K562 (cell line): ENCODE measurements around the gene CRB2. TPM values are rescaled to one million over a fixed set of nuclear protein-coding genes. Genes with fewer than 3 reads are reported as not detected.

Experiments
- ATAC-seq: fragments of 200-7000 bp; cut with Tn5 transposase; 3 replicates; pipeline ENCODE4 v1.9.1; 2020; ENCODE audit warnings: moderate library complexity
- BruUV-seq: library from RNA; stranded (reverse); fragments of 400-500 nt; replicated peaks from 2 replicates; lab custom pipeline; 2021; lab: Mats Ljungman, UMichigan
- CTCF ChIA-PET: fragments of 300-600 bp; formaldehyde crosslinking; extraction: SDS; loops from one replicate; lab custom pipeline; 2021; ENCODE audit warnings: low intra/inter-chr PET ratio; lab: Yijun Ruan, JAX
- POLR2A ChIA-PET: fragments of 300-600, 350-650 bp; sonication (Branson Sonifier 250); formaldehyde crosslinking; extraction: SDS; loops from one replicate; lab custom pipeline; 2021; ENCODE audit warnings: antibody characterized with exemption, inconsistent platforms; lab: Yijun Ruan, JAX
- DNase-seq, 4 experiments: peaks; one replicate each; pipeline versions ENCODE4 v3.0.0 to v3.0.0-alpha.2; 2011 to 2018; ENCODE audit warnings: low spot score in 3 of 4, mixed read lengths in 3 of 4; ENCODE audit errors: extremely low read depth in 1 of 4
- FAIRE-seq: peaks from 2 replicates; lab custom pipeline; 2011; peaks lifted over from hg19 to GRCh38; lab: Jason Lieb, UNC
- H2AFZ ChIP-seq: 2 replicates; pipeline ENCODE4 v1.6.0; 2011; ENCODE audit warnings: low read depth, low read length, control low read depth, inconsistent platforms
- H3K27ac ChIP-seq: fragments of 200-600 bp; 3 replicates; pipeline ENCODE4 v1.8.0; 2011; ENCODE audit warnings: low read depth, mild to moderate bottlenecking, control low read depth, inconsistent platforms, low read length, moderate library complexity, mixed read lengths; ENCODE audit errors: extremely low read depth
- H3K27me3 ChIP-seq, 2 experiments: fragments of 300-600 bp in 1 of 2; 2 replicates in 1 of 2; 3 replicates in 1 of 2; pipeline versions ENCODE4 v1.6.0 to v1.8.0; 2011; ENCODE audit warnings: inconsistent platforms in 2 of 2, low read length in 2 of 2, mild to moderate bottlenecking in 1 of 2, mixed read lengths in 1 of 2, moderate library complexity in 1 of 2; ENCODE audit not compliant: control insufficient read depth in 2 of 2, insufficient read depth in 2 of 2
- H3K36me3 ChIP-seq: fragments of 300-600 bp; 3 replicates; pipeline ENCODE4 v1.8.0; 2011; ENCODE audit warnings: mild to moderate bottlenecking, low read length, inconsistent platforms; ENCODE audit not compliant: control insufficient read depth, insufficient read depth
- H3K4me1 ChIP-seq, 2 experiments: fragments of 200-600 bp in 1 of 2; replicated peaks in 1 of 2; 2 replicates in 1 of 2; 3 replicates in 1 of 2; pipeline versions ENCODE4 v1.5.1 to v1.8.0; 2011; ENCODE audit warnings: inconsistent platforms in 2 of 2, low read length in 2 of 2, mild to moderate bottlenecking in 1 of 2, mixed read lengths in 1 of 2, moderate library complexity in 1 of 2; ENCODE audit not compliant: control insufficient read depth in 2 of 2, insufficient read depth in 2 of 2
- H3K4me2 ChIP-seq: 2 replicates; pipeline ENCODE4 v1.6.1; 2011; ENCODE audit warnings: low read length, control low read depth, inconsistent platforms, mixed read lengths; ENCODE audit not compliant: insufficient read depth
- H3K4me3 ChIP-seq: fragments of 200-600 bp; sonication (generic), shearing (Covaris generic); 2 replicates; pipeline ENCODE4 v1.5.1; 2016; ENCODE audit warnings: control low read depth, inconsistent platforms
- H3K79me2 ChIP-seq: fragments of 200-600 bp; 3 replicates; pipeline ENCODE4 v1.8.0; 2011; ENCODE audit warnings: low read length, inconsistent platforms; ENCODE audit not compliant: control insufficient read depth, insufficient read depth
- H3K9ac ChIP-seq, 2 experiments: 2 replicates each; pipeline versions ENCODE4 v1.6.0 to v1.6.1; 2011; ENCODE audit warnings: low read depth in 2 of 2, low read length in 2 of 2, control low read depth in 1 of 2, inconsistent platforms in 1 of 2, mild to moderate bottlenecking in 1 of 2, mixed read lengths in 1 of 2; ENCODE audit not compliant: insufficient read depth in 1 of 2
- H3K9me1 ChIP-seq: one replicate; pipeline ENCODE4 v1.6.0; 2011; ENCODE audit warnings: inconsistent platforms, mild to moderate bottlenecking, low read length, moderate library complexity; ENCODE audit not compliant: control insufficient read depth, insufficient read depth
- H3K9me3 ChIP-seq: replicated peaks from 2 replicates; pipeline ENCODE4 v1.5.1; 2011; ENCODE audit warnings: low read depth, low read length, inconsistent platforms; ENCODE audit not compliant: control insufficient read depth, insufficient read depth
- H4K20me1 ChIP-seq: replicated peaks from 2 replicates; pipeline ENCODE4 v1.6.1; 2011; ENCODE audit warnings: low read length, inconsistent platforms, mixed read lengths; ENCODE audit not compliant: control insufficient read depth, insufficient read depth
- ARID3A ChIP-seq: IDR thresholded peaks from 2 replicates; pipeline ENCODE4 v1.6.1; 2012; ENCODE audit warnings: low read depth, low read length, improper control_type of control experiment, borderline replicate concordance
- ARNT ChIP-seq, 2 experiments: fragments of 450-650 bp; IDR thresholded peaks; 2 replicates each; pipeline ENCODE4 v1.6.1; 2016; ENCODE audit warnings: mild to moderate bottlenecking in 1 of 2
- CEBPB ChIP-seq: fragments of 450-650 bp; IDR thresholded peaks from 2 replicates; pipeline ENCODE4 v1.6.1; 2016; ENCODE audit warnings: missing genetic modification characterization, missing compliant biosample characterization
- CEBPG ChIP-seq, 3 experiments: fragments of 200-800 bp in 1 of 3; sonication (Bioruptor generic) in 1 of 3; sonication (generic) in 1 of 3; formaldehyde crosslinking in 1 of 3; IDR thresholded peaks in 2 of 3; conservative IDR thresholded peaks in 1 of 3; 2 replicates each; pipeline versions ENCODE4 v1.6.1 to v1.8.0; 2016 to 2022; ENCODE audit warnings: missing compliant biosample characterization in 2 of 3, missing genetic modification characterization in 2 of 3, mild to moderate bottlenecking in 1 of 3, missing genetic modification reagents in 1 of 3
- E4F1 ChIP-seq: fragments of 250-450 bp; sonication (Bioruptor Pico); IDR thresholded peaks from 2 replicates; pipeline ENCODE4 v1.5.0; 2021; ENCODE audit warnings: mild to moderate bottlenecking, borderline replicate concordance
- GTF2A2 ChIP-seq: IDR thresholded peaks from 2 replicates; pipeline ENCODE4 v1.6.1; 2016; ENCODE audit warnings: mild to moderate bottlenecking, missing genetic modification characterization, missing compliant biosample characterization
- TRIM25 ChIP-seq: fragments of 450-650 bp; IDR thresholded peaks from 2 replicates; pipeline ENCODE4 v1.7.0; 2016; ENCODE audit warnings: borderline replicate concordance
- USF1 ChIP-seq: sonication (generic); formaldehyde crosslinking; IDR thresholded peaks from 2 replicates; pipeline ENCODE4 v1.9.0; 2022; ENCODE audit warnings: mild to moderate bottlenecking, missing genetic modification reagents
- WGBS: fragments of 100-300 bp; shearing (Covaris generic); methylation state at CpG from one replicate; pipeline ENCODE4 v1.1.6; 2016; ENCODE audit warnings: low coverage, mixed read lengths; ENCODE audit not compliant: insufficient coverage; ENCODE audit errors: missing lambda C conversion rate; 5-methylcytosine and 5-hydroxymethylcytosine counted together
- in situ Hi-C: fragments of 300-500 bp; cut with MboI; formaldehyde crosslinking; loops from 4 replicates; pipeline ENCODE4 v1.15.0; 2018; ENCODE audit warnings: inconsistent platforms, mixed read lengths
- intact Hi-C: fragments of 100-400 bp; cut with micrococcal nuclease; formaldehyde crosslinking; loops from 2 replicates; pipeline ENCODE4 v1.14.2; 2022
- polyA plus RNA-seq, 8 experiments: library from polyadenylated mRNA; depleted of rRNA in 4 of 8; stranded (reverse) in 5 of 8; unstranded in 3 of 8; fragments of >200 nt; fragmentation: Nextera tagmentation in 2 of 8; fragmentation: Illumina TruSeq in 1 of 8; extraction: Ambion mirVana in 2 of 8; extraction: Trizol in 1 of 8; gene quantifications; 2 replicates each; pipeline versions ENCODE4 v1.2.1 to v1.2.3, GENCODE V29; 2011 to 2014; ENCODE audit warnings: inconsistent platforms in 1 of 8, missing spikeins in 1 of 8
- total RNA-seq, 7 experiments: library from RNA; depleted of rRNA in 6 of 7; stranded (reverse); fragments of >200 nt in 6 of 7; fragmentation: Illumina TruSeq in 2 of 7; extraction: Trizol in 2 of 7; gene quantifications; 2 replicates each; pipeline versions ENCODE4 v1.2.1 to v1.2.3, GENCODE V29; 2011 to 2021; ENCODE audit warnings: low replicate concordance in 1 of 7

The CRB2 gene
- total and polyA plus RNA-seq, 9 of the 15 experiments (the other 6 are each of a cell fraction or from before 2014, with no cell fraction given), result 0.13 to 1.2 (median 0.25) TPM; not detected in 2

GRCh38 chr9:123390337-123391135 is 34.5 kb downstream of the CRB2 start:
- ChIA-PET CTCF (interaction anchor here (1.3 kb wide), 1 partner anchor 34 kb away, joined by 3 read pairs; the partner anchor contains the start of gene CRB2), POLR2A (interaction anchor here (0.7 to 0.8 kb wide), 2 partner anchors 12 to 130 kb away, joined by 3 read pairs; no protein-coding TSS in a partner anchor)
- Histone ChIP-seq H4K20me1 (no peaks in the 10 kb centered on the region; the same call in 1 of the 2 replicates), H3K4me3 (no peak overlapping the region), H3K27me3 (no peaks in the 10 kb centered on the region), H3K79me2 (no peaks in the 10 kb centered on the region), H3K4me1 (peaks cover 5 to 35% of the 10 kb centered on the region in 2 experiments; a peak in 4 of 5 replicates), H3K9me1 (no peaks in the 10 kb centered on the region), H3K27ac (no peak overlapping the region), H3K36me3 (no peaks in the 10 kb centered on the region), H3K9me3 (peaks cover 2% of the 10 kb centered on the region; the same call in 1 of the 2 replicates), H3K9ac (0 out of 4 replicates have a peak overlapping the region, but pooled peaks of 1 of the 2 experiments have one; percentile 43), H2AFZ (no peak overlapping the region), H3K4me2 (no peak overlapping the region)
- no peak for DNase-seq
- in situ Hi-C loops (no loop called here), intact Hi-C loops (no loop called here)
- no TSS peak for BruUV-seq
- no peak for FAIRE-seq
- 53% methylated on average over 19 of the region's 23 CpGs for WGBS
- no peak for TF ChIP-seq ARID3A
- no peak for TF ChIP-seq GTF2A2 (tag)
- TF ChIP-seq E4F1, result no peak
- TF ChIP-seq USF1 (CRISPR knock-in tag), result peak; percentile 24; the same call in 1 of the 2 replicates
- TF ChIP-seq TRIM25, result no peak
- peak; percentile 89 for TF ChIP-seq CEBPB (tag)
- no peak for TF ChIP-seq ARNT (IDR thresholded peaks at IDR 0.05)
- TF ChIP-seq CEBPG (CRISPR knock-in tag; IDR thresholded peaks at IDR 0.05), result peak; percentile 63; the same call in 1 of the 2 replicates
- TF ChIP-seq CEBPG (tag; conservative IDR thresholded peaks at IDR 0.05 in 1 of 2, IDR thresholded peaks at IDR 0.05 in 1 of 2), result peak; percentile 32 to 68; a peak in 2 of 4 replicates
- no peak for ATAC-seq
